GM23338 (cell line): ENCODE measurements around the gene SSR4. TPM values are rescaled to one million over a fixed set of nuclear protein-coding genes. Genes with fewer than 3 reads are reported as not detected.

Experiments used
- ATAC-seq: fragments of 200-7000 bp; cut with Tn5 transposase; 3 replicates; pipeline ENCODE4 v1.9.1; 2020
- DNase-seq: peaks from one replicate; pipeline ENCODE4 v3.0.0-alpha.2; 2015; ENCODE audit warnings: low spot score
- H2AFZ ChIP-seq: fragments of 200-600 bp; sonication (generic); 2 replicates; pipeline ENCODE4 v1.8.0; 2016; ENCODE audit warnings: antibody characterized with exemption, mild to moderate bottlenecking, moderate library complexity
- H3F3A ChIP-seq: fragments of 200-600 bp; sonication (generic); replicated peaks from 2 replicates; pipeline ENCODE4 v1.8.0; 2017; ENCODE audit warnings: antibody characterized with exemption, mixed run types, low read depth
- H3K27ac ChIP-seq: fragments of 200-600 bp; sonication (generic); 2 replicates; pipeline ENCODE4 v1.6.1; 2016; ENCODE audit warnings: low read depth
- H3K27me3 ChIP-seq: fragments of 200-600 bp; sonication (generic); 2 replicates; pipeline ENCODE4 v1.8.0; 2016; ENCODE audit warnings: mild to moderate bottlenecking, mixed run types, moderate library complexity; ENCODE audit not compliant: insufficient read depth
- H3K36me3 ChIP-seq: fragments of 200-600 bp; sonication (generic); 2 replicates; pipeline ENCODE4 v1.8.0; 2016; ENCODE audit warnings: mild to moderate bottlenecking; ENCODE audit not compliant: insufficient read depth
- H3K4me1 ChIP-seq: fragments of 200-600 bp; sonication (generic); 2 replicates; pipeline ENCODE4 v1.8.0; 2016; ENCODE audit warnings: mild to moderate bottlenecking, moderate library complexity; ENCODE audit not compliant: insufficient read depth
- H3K4me2 ChIP-seq: fragments of 200-600 bp; sonication (generic); 2 replicates; pipeline ENCODE4 v1.7.1; 2017; ENCODE audit warnings: mixed run types
- H3K4me3 ChIP-seq: fragments of 200-600 bp; sonication (generic); 2 replicates; pipeline ENCODE4 v1.6.1; 2016; ENCODE audit warnings: mixed run types
- H3K79me2 ChIP-seq: fragments of 200-600 bp; sonication (generic); replicated peaks from 2 replicates; pipeline ENCODE4 v1.8.0; 2017; ENCODE audit warnings: mild to moderate bottlenecking; ENCODE audit not compliant: insufficient read depth
- H3K9me2 ChIP-seq: fragments of 200-600 bp; sonication (generic); 2 replicates; pipeline ENCODE4 v1.8.0; 2017; ENCODE audit not compliant: insufficient read depth
- H4K20me1 ChIP-seq: fragments of 200-600 bp; sonication (generic); replicated peaks from 2 replicates; pipeline ENCODE4 v1.8.0; 2017; ENCODE audit warnings: mild to moderate bottlenecking; ENCODE audit not compliant: insufficient read depth
- H3K27ac Mint-ChIP-seq: 2 replicates; pipeline ENCODE4 v1.8.0; 2020; ENCODE audit warnings: inconsistent platforms, mild to moderate bottlenecking, moderate library complexity, mixed read lengths
- H3K27me3 Mint-ChIP-seq: 3 replicates; pipeline ENCODE4 v1.8.0; 2022; ENCODE audit warnings: low read depth, mild to moderate bottlenecking, moderate library complexity, mixed read lengths, inconsistent platforms; ENCODE audit not compliant: insufficient read depth, poor library complexity
- H3K36me3 Mint-ChIP-seq: 3 replicates; pipeline ENCODE4 v1.8.0; 2021; ENCODE audit warnings: low read depth, mild to moderate bottlenecking, inconsistent platforms, moderate library complexity, mixed read lengths
- H3K4me1 Mint-ChIP-seq: 3 replicates; pipeline ENCODE4 v1.8.0; 2020; ENCODE audit warnings: mild to moderate bottlenecking, inconsistent platforms, mixed read lengths
- H3K4me3 Mint-ChIP-seq: 3 replicates; pipeline ENCODE4 v1.8.0; 2021; ENCODE audit warnings: moderate library complexity, mild to moderate bottlenecking, inconsistent platforms, mixed read lengths
- H3K9me3 Mint-ChIP-seq: 3 replicates; pipeline ENCODE4 v1.8.0; 2020; ENCODE audit warnings: moderate library complexity, mild to moderate bottlenecking, inconsistent platforms, mixed read lengths
- CTCF ChIP-seq, 2 experiments: fragments of 200-600 bp in 1 of 2; sonication (generic) in 1 of 2; conservative IDR thresholded peaks; 2 replicates each; pipeline versions ENCODE4 v1.5.1 to v1.6.1; 2016 to 2017; ENCODE audit warnings: antibody characterized with exemption in 2 of 2, low read depth in 2 of 2, mild to moderate bottlenecking in 2 of 2, moderate library complexity in 1 of 2
- ETS1 ChIP-seq: IDR thresholded peaks from 2 replicates; pipeline ENCODE4 v1.6.1; 2016; ENCODE audit warnings: antibody characterized with exemption
- EZH2 ChIP-seq: fragments of 200-600 bp; sonication (generic); IDR thresholded peaks from one replicate; pipeline ENCODE4 v1.8.0; 2017; ENCODE audit warnings: antibody characterized with exemption, mild to moderate bottlenecking, low read depth; ENCODE audit not compliant: unreplicated experiment
- EZH2phosphoT487 ChIP-seq: fragments of 200-600 bp; sonication (generic); IDR thresholded peaks from one replicate; pipeline ENCODE4 v1.8.1; 2018; ENCODE audit warnings: antibody characterized with exemption; ENCODE audit not compliant: unreplicated experiment
- NANOG ChIP-seq: IDR thresholded peaks from 2 replicates; pipeline ENCODE4 v1.6.1; 2016; ENCODE audit warnings: antibody characterized with exemption, borderline replicate concordance
- POLR2AphosphoS5 ChIP-seq: IDR thresholded peaks from 2 replicates; pipeline ENCODE4 v1.6.1; 2016; ENCODE audit warnings: antibody characterized with exemption, low read depth
- REST ChIP-seq: IDR thresholded peaks from one replicate; pipeline ENCODE4 v1.6.1; 2018; ENCODE audit warnings: antibody characterized with exemption; ENCODE audit not compliant: unreplicated experiment
- STAT1 ChIP-seq: IDR thresholded peaks from one replicate; pipeline ENCODE4 v1.6.1; 2016; ENCODE audit warnings: antibody characterized with exemption; ENCODE audit not compliant: unreplicated experiment
- ZNF114 ChIP-seq: fragments of 250-450 bp; sonication (Bioruptor Pico); IDR thresholded peaks from 2 replicates; pipeline ENCODE4 v1.5.0; 2020; ENCODE audit warnings: mild to moderate bottlenecking, moderate library complexity
- ZNF331 ChIP-seq: fragments of 250-450 bp; sonication (Bioruptor Pico); IDR thresholded peaks from 2 replicates; pipeline ENCODE4 v1.5.0; 2020; ENCODE audit warnings: low read depth, mild to moderate bottlenecking, moderate library complexity
- polyA plus RNA-seq: library from polyadenylated mRNA; unstranded; fragments of >200 nt; fragmentation: Nextera tagmentation; extraction: Ambion mirVana; gene quantifications from 2 replicates; pipeline ENCODE4 v1.2.1, GENCODE V29; 2016
- total RNA-seq: library from RNA; depleted of rRNA; stranded (reverse); fragments of >200 nt; shearing (Covaris generic); gene quantifications from 2 replicates; pipeline ENCODE4 v1.2.3, GENCODE V29; 2014

Gene SSR4
- total and polyA plus RNA-seq, 2 experiments from 2014 or later = 107 to 352 TPM

GRCh38 chrX:153797415-153798015 is 3.0 kb downstream of the SSR4 start:
- Histone ChIP-seq H3K9me2 (no peaks in the 10 kb centered on the region), H3K27me3 (no peaks in the 10 kb centered on the region), H4K20me1 (0 out of 2 replicates have a peak, but pooled peaks cover 3% of the 10 kb centered on the region), H3K4me2 (no peak overlapping the region), H3K4me1 (no peaks in the 10 kb centered on the region), H2AFZ (no peak overlapping the region), H3K36me3 (no peaks in the 10 kb centered on the region), H3F3A (0 out of 2 replicates have a peak, but pooled peaks cover 2% of the 10 kb centered on the region), H3K79me2 (peaks cover 28% of the 10 kb centered on the region), H3K4me3 (no peak overlapping the region), H3K27ac (no peak overlapping the region)
- no peak for DNase-seq
- no peak overlapping the region for H3K4me3 Mint-ChIP-seq
- H3K4me1 Mint-ChIP-seq = peaks cover 17% of the 10 kb centered on the region
- no peak for TF ChIP-seq EZH2
- TF ChIP-seq POLR2AphosphoS5 = no peak
- no peak for TF ChIP-seq NANOG
- no peak for TF ChIP-seq ETS1
- no peak for TF ChIP-seq REST
- TF ChIP-seq ZNF114 (CRISPR knock-in tag) = no peak
- no peak for TF ChIP-seq ZNF331 (CRISPR knock-in tag)
- no peak for TF ChIP-seq CTCF (conservative IDR thresholded peaks at IDR 0.05; ENCODE audit: low read depth in 2 of 2)
- no peak for TF ChIP-seq STAT1
- no peak for TF ChIP-seq EZH2phosphoT487
- no peaks in the 10 kb centered on the region for H3K9me3 Mint-ChIP-seq
- no peak overlapping the region for H3K27ac Mint-ChIP-seq
- ATAC-seq = no peak
- peaks cover 31% of the 10 kb centered on the region for H3K36me3 Mint-ChIP-seq
- peaks cover 14% of the 10 kb centered on the region for H3K27me3 Mint-ChIP-seq
